ENCODE measurements around the gene CDK14.

CDK14 gene

DNA sequence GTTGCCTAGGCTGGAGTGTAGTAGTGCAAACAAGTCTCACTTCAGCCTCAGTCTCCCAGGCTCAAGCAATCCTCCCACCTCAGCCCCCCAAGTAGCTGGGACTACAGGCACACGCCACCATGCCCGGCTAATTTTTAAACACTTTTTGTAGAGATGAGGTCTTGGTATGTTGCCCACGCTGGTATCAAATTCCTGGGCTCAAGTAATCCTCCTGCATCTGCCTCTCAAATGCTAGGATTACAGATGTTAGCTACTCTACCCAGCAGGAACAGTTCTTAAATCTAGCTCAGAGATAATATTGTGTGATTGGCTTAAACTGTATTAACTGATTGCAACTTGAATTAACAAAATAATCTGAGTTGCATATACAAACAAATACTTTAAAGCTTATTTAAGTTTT is 82.9 kb downstream of the CDK14 start:
- DNase-seq (ENCODE audit: low read depth) = no peak

GRCh38 chr7:90680484-90680883 is 84.4 kb downstream of the CDK14 start:
- no peak for DNase-seq (ENCODE audit: low read depth)

DNA sequence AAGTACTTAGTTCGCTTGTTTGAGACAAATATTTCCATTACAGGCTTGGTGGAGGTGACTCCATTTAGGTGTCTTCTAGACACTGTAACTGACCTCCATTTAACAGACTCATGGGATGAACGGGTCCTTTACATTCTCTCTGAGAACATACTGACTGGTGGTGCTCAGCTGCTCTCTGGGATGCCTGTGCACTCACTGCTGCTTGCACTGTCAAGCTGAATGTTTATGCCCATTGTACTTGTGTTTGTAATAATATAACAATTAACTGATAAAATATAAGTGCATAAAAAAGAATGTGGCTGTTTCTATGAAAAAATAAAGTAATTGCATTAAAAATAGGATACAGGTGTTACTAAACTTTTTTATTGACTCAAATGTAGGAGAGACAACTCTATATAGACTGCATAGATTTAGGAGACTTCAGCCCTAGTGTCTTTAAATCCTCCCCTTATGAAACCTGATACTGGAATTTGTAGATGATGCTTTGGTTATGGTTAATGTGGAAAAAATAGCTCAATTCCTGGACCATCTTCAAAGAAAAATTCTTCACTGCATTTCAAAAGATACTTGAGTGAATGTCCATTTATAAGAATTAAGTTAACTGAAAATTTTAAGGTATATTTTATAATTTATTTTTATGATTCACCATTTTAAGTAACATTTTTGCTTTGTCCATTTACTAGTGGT is 85.4 kb downstream of the CDK14 start:
- DNase-seq (ENCODE audit: low read depth) = no peak

- no peak for DNase-seq (ENCODE audit: low read depth)
Measured at GRCh38 chr7:90686146-90686545, 90.0 kb downstream of the CDK14 start.

GRCh38 chr7:90688810-90689209 is 92.7 kb downstream of the CDK14 start:
- no peak for DNase-seq (ENCODE audit: low read depth)

GRCh38 chr7:90689260-90689659 is 93.1 kb downstream of the CDK14 start:
- no peak for DNase-seq (ENCODE audit: low read depth)

- DNase-seq (ENCODE audit: low read depth) = no peak
Measured at GRCh38 chr7:90690159-90690858, 94.2 kb downstream of the CDK14 start.

DNA sequence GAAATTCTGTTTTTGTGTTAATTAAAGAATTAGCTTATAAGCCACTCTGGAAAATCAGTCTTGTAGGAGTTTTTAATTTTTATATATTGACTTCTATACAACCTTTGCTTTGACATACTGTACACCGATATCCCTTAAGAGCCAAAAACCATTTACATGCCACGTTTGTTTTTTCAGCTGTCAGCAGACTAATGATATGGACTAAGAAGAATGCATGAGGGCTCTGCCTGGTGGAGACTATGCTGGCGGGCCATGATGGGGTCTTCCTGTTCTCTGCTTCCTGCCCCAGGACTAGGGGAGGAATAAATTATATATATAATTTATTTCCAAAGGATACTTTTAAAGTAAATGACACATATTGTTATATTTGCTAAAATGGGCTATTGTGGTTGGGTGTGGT is 96.3 kb downstream of the CDK14 start:
- no peak for DNase-seq (ENCODE audit: low read depth)

DNA sequence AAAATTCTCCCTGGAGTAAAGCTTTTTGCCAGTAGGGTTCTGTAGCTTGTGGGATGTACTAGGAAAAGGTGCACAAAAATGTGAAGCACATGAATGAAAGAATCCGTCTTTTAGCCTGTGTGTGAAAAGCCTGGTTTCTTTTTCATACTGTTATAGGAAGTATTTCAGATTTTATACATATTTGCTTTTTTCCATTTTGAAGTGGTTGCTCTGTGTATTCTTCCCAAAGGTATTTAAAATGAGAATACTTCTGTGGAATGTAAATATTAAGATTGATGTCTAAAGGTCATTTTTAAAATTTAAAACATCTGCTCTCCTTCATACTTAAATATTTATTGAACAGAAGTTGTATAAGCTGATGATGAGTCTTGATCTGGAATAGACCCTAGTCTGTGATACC is 96.8 kb downstream of the CDK14 start:
- no peak for DNase-seq (ENCODE audit: low read depth)

DNA sequence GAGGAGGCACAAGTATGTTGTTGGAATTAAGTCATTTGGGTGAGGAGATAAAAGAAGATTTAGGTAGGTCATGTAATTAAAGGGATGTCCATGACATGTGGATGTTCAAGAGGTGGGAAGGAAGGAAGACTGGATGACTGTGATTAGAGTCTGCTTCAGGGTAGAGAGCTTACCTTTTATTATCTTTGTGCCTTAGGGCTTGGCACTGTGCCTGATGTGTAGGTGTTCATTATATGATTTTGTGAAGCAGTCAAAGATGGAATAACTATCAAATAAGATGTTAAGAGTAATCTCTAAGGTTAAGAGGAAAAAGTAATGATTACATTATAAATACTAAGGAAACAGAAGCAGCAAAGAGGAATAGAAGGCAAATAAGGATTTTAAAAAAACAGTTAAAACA is 97.8 kb downstream of the CDK14 start:
- DNase-seq (ENCODE audit: low read depth) = no peak

- no peak for DNase-seq (ENCODE audit: low read depth)
Measured at GRCh38 chr7:90698616-90699015, 102.5 kb downstream of the CDK14 start.

DNA sequence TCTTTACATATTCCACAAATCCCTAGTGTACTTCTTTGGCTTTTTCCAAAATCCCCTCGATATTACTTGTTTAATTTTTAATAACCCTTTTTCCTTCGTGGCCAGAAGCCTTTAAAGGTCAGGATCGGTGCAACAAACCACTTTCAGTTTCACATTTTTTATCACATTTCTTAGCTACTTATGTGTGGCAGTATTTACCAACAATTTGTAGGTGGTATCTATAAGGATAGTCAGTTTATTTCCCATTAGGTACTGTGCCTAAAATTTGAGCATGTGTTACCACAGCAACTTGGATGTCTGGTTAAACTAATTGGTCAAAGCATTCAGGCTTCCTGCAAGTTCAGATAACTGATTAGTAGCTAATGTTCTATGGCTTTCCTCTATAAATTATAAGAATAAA is 104.9 kb downstream of the CDK14 start:
- no peak for DNase-seq (ENCODE audit: low read depth)

DNA sequence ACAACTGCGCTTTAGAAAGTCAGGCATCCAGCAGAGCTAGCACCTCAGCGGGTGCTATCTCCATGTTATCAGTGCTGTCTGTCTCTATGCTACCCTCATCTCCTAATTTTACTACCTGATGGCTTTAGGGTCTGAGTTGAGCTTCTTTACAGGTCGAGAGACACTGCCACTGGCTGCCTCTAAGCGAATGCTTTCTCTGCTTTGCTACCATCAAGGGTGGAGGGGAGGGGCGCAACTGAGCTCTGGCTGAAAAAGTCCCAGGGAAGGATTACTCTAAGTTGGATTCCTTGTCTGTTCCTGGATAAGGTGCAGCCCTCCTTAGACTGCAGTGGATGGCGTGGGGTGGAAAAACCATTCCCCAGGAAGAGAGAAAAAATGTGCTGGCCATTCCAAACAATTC is 105.7 kb downstream of the CDK14 start:
- no peak for DNase-seq (ENCODE audit: low read depth)

- DNase-seq (ENCODE audit: low read depth) = no peak
Measured at GRCh38 chr7:90705391-90706071, 109.4 kb downstream of the CDK14 start.

- DNase-seq (ENCODE audit: low read depth) = no peak
Measured at GRCh38 chr7:90706072-90706716, 110.1 kb downstream of the CDK14 start.

- no peak for DNase-seq (ENCODE audit: low read depth)
Measured at GRCh38 chr7:90708841-90709317, 112.8 kb downstream of the CDK14 start.

DNA sequence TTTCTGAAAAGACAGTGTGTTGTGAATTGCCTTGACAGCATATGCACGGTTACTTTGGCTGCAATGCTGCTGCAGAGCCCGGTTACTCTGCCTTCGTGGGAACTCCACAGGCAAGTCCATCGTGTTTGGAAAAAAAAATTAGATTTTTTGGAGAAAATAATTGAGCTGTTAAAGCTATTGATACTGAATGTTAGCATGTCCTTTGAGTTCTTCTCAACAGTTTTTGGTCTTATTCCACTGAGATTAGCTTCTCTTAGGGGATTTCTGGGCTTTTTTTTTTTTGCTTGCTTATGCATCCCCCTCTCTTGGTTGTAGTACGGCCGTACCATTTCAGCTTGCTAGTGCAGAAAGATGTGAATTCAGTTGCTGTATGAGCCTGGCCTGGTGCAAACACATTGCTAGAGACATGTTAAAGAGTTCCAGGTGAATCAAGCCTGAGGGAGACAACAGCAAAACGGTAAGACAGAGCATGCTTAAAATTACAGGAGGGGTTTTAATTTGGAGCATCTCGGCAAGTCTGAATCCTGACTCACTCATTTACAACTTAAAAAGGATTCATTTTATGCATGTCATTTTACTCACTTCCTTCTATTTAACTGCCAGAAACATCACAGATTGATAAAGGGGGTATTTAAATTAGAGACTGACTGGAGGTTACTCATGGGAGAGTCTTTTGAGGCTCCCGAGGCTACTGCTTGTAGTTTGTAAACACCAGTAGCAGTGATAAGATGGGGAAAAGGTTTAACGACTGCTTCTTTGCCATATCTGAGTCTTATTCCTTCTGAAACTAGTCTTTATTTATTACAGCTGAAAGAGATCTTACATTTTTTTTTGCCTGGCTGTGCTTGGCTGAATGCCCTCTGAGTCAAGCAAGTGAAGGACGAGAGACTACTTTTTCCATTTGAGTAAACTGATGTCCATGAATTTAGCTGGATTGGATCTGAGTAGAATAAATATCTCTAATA is 113.7 kb downstream of the CDK14 start:
- DNase-seq (ENCODE audit: low read depth) = no peak

DNA sequence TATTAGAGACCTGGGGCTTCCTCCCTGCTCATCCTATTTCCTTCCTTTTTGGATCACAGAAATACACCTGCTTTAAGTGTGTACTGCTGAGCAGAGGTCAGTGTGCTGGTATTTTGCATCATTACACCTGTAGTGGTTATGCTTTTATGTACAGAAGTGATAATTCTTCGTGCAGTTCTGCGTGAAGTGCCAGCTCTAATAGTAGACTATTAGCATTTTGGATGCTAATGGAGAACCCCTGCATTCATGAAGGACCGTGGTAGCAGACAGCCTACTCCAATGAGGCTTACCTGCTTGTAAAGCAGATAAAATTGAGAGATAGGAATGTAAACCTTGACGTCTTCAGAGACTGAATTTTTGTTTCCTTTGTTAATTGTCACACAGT is 114.3 kb downstream of the CDK14 start:
- no peak for DNase-seq (ENCODE audit: low read depth)

DNA sequence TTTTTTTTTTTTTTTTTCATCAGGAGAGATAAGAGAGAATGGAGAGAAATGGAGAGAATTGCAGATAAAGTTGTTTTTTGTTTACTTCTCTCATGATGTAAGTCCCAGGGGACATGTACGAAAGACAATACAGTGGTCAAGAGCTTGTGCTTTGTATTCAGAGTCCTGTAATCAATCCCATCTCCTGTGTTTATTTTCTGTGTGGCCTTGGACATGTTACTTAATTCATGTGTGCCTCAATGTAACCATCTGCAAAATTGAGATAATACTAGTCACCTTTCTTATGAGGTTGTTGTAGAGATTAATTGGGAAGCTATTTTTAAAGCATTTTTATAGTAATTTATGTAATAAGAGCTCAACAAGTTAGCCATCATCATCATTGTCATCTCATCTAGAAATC is 117.5 kb downstream of the CDK14 start:
- no peak for DNase-seq (ENCODE audit: low read depth)

- no peak for DNase-seq (ENCODE audit: low read depth)
Measured at GRCh38 chr7:90715067-90715466, 118.9 kb downstream of the CDK14 start.

DNA sequence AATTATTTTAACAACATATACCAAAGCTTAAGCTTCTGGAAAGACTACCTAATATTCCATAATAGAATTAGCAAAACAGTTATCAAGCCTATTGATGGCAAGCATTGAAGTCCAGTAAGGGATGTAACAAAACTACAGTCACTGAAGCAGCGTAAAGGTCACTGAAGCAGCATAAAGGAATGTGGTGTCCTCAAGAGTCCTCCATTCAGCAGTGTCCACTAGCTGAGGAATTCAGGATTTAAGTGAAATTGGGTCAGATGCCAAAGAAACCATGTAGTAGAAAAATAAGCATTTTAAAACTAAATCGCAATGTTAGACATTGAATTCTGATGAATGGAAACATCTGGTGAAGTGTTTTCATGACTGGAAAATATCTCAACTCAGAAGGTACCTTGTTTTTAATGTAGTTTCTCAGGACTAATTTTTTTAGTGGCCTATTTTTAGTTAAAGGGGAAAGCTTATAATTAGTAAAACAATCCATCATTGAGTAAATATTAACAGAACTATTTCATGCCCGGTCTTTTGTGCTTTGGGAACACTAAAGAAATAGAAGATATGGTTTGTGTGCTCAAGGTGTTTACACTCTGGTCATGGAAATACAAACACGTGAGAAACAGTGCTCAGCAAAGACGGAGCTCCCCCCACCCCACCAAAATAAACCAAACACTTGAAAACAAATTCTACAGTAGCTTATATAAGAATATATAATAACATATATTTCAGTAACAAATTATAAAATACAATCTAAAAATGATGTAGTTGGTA is 121.4 kb downstream of the CDK14 start:
- no peak for DNase-seq (ENCODE audit: low read depth)
